ENCODE measurements around the gene TMEM47.

DNA sequence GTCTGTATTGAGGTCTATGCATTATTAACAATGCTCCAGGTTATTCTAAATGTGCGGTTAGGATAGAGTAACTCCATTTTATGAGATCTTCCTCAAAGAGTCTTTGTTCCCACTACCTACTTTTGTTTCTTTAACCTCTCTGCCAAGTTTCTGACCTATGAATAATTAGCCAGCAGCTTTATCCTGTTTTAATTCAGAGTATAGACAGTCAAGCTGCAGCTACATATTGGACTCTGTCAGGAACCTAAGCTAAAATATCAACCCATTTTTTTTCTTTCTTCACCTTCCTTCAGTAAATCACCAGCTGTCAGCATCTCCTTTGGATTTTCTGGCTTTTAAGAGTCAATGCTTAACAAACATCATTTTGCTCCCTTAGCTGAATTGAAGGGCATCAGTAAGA lies 72.3 kb downstream of the TMEM47 start:
- TF ChIP-seq POLR2AphosphoS5 (IDR thresholded peaks at IDR 0.05; ENCODE audit: low read depth, low read length) (no peak), JUND (IDR thresholded peaks at IDR 0.05; ENCODE audit: low read length) (no peak), EGR1 (IDR thresholded peaks at IDR 0.05; ENCODE audit: borderline replicate concordance, low read depth, low read length) (no peak), SIN3A (conservative IDR thresholded peaks at IDR 0.05 in 1 of 2, IDR thresholded peaks at IDR 0.05 in 1 of 2; ENCODE audit: low read depth in 1 of 2, low read length in 2 of 2) (no peak)
- TF ChIP-seq, protein P1, sequence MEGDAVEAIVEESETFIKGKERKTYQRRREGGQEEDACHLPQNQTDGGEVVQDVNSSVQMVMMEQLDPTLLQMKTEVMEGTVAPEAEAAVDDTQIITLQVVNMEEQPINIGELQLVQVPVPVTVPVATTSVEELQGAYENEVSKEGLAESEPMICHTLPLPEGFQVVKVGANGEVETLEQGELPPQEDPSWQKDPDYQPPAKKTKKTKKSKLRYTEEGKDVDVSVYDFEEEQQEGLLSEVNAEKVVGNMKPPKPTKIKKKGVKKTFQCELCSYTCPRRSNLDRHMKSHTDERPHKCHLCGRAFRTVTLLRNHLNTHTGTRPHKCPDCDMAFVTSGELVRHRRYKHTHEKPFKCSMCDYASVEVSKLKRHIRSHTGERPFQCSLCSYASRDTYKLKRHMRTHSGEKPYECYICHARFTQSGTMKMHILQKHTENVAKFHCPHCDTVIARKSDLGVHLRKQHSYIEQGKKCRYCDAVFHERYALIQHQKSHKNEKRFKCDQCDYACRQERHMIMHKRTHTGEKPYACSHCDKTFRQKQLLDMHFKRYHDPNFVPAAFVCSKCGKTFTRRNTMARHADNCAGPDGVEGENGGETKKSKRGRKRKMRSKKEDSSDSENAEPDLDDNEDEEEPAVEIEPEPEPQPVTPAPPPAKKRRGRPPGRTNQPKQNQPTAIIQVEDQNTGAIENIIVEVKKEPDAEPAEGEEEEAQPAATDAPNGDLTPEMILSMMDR (IDR thresholded peaks at IDR 0.05; ENCODE audit: control extremely low read depth in 1 of 3, insufficient read depth in 1 of 3, low read depth in 1 of 3, low read length in 3 of 3), result no peak

Measured in H1 (cell line).